Adipocyte (in vitro differentiated cells): ENCODE data around the gene KCND3.

ENCODE experiments used
- DNase-seq: peaks from one replicate; pipeline ENCODE4 v3.0.0-alpha.2; 2015; ENCODE audit warnings: low read depth
- H3K27me3 ChIP-seq: replicated peaks from 2 replicates; pipeline ENCODE4 v1.7.0; 2013; ENCODE audit warnings: mild to moderate bottlenecking, low read length, moderate library complexity; ENCODE audit not compliant: control insufficient read depth, insufficient read depth
- H3K36me3 ChIP-seq: 2 replicates; pipeline ENCODE4 v1.7.0; 2013; ENCODE audit warnings: low read length, mild to moderate bottlenecking, moderate library complexity; ENCODE audit not compliant: control insufficient read depth, insufficient read depth, severe bottlenecking
- H3K4me1 ChIP-seq: 2 replicates; pipeline ENCODE4 v1.7.0; 2013; ENCODE audit warnings: mild to moderate bottlenecking, low read length, moderate library complexity; ENCODE audit not compliant: control insufficient read depth, insufficient read depth
- H3K4me3 ChIP-seq: 2 replicates; pipeline ENCODE4 v1.7.0; 2013; ENCODE audit warnings: mild to moderate bottlenecking, low read length, moderate library complexity
- H3K9ac ChIP-seq: 2 replicates; pipeline ENCODE4 v1.7.0; 2013; ENCODE audit warnings: mild to moderate bottlenecking, low read length, moderate library complexity
- H3K9me3 ChIP-seq: 2 replicates; pipeline ENCODE4 v1.7.0; 2013; ENCODE audit warnings: mild to moderate bottlenecking, low read length, moderate library complexity; ENCODE audit not compliant: control insufficient read depth

KCND3 gene

GRCh38 chr1:111956155-111956771 is 33.2 kb downstream of the KCND3 start:
- H3K36me3 ChIP-seq = no peaks in the 10 kb centered on the region
- H3K27me3 ChIP-seq = peaks cover 20% of the 10 kb centered on the region
- H3K9ac ChIP-seq = no peak overlapping the region
- H3K4me3 ChIP-seq = no peak overlapping the region
- no peak for DNase-seq
- peaks cover 15% of the 10 kb centered on the region for H3K4me1 ChIP-seq
- H3K9me3 ChIP-seq = no peaks in the 10 kb centered on the region

- Histone ChIP-seq H3K27me3 (peaks cover 23% of the 10 kb centered on the region), H3K4me1 (peaks cover 15% of the 10 kb centered on the region), H3K9me3 (no peaks in the 10 kb centered on the region), H3K4me3 (no peak overlapping the region), H3K36me3 (no peaks in the 10 kb centered on the region), H3K9ac (no peak overlapping the region)
- no peak for DNase-seq
Observed at GRCh38 chr1:111955755-111956154, 33.7 kb downstream of the KCND3 start.

GRCh38 chr1:111953797-111954196 is 35.7 kb downstream of the KCND3 start:
- no peak overlapping the region for H3K9ac ChIP-seq
- H3K9me3 ChIP-seq = no peaks in the 10 kb centered on the region
- H3K36me3 ChIP-seq = no peaks in the 10 kb centered on the region
- no peak overlapping the region for H3K4me3 ChIP-seq
- H3K4me1 ChIP-seq = peaks cover 22% of the 10 kb centered on the region
- no peak for DNase-seq
- peaks cover 17% of the 10 kb centered on the region for H3K27me3 ChIP-seq

GRCh38 chr1:111952125-111952657 is 37.3 kb downstream of the KCND3 start:
- Histone ChIP-seq H3K9me3 (no peaks in the 10 kb centered on the region), H3K27me3 (peaks cover 17% of the 10 kb centered on the region), H3K4me3 (no peak overlapping the region), H3K4me1 (peaks cover 34% of the 10 kb centered on the region), H3K36me3 (no peaks in the 10 kb centered on the region), H3K9ac (no peak overlapping the region)
- DNase-seq = no peak

GRCh38 chr1:111948209-111949171 is 41.0 kb downstream of the KCND3 start:
- Histone ChIP-seq H3K9ac (no peak overlapping the region), H3K4me3 (peak overlapping the region; percentile 40), H3K4me1 (peaks cover 33% of the 10 kb centered on the region), H3K27me3 (peaks cover 21% of the 10 kb centered on the region), H3K36me3 (no peaks in the 10 kb centered on the region), H3K9me3 (no peaks in the 10 kb centered on the region)
- DNase-seq = no peak

GRCh38 chr1:111943846-111944749 is 45.4 kb downstream of the KCND3 start:
- Histone ChIP-seq H3K9ac (no peak overlapping the region), H3K4me3 (no peak overlapping the region), H3K36me3 (no peaks in the 10 kb centered on the region), H3K4me1 (peaks cover 15% of the 10 kb centered on the region), H3K9me3 (no peaks in the 10 kb centered on the region), H3K27me3 (peaks cover 27% of the 10 kb centered on the region)
- no peak for DNase-seq

- Histone ChIP-seq H3K27me3 (peaks cover 27% of the 10 kb centered on the region), H3K9ac (no peak overlapping the region), H3K36me3 (no peaks in the 10 kb centered on the region), H3K4me3 (no peak overlapping the region), H3K9me3 (no peaks in the 10 kb centered on the region), H3K4me1 (peaks cover 5% of the 10 kb centered on the region)
- DNase-seq = no peak
Observed at GRCh38 chr1:111943066-111943465, 46.4 kb downstream of the KCND3 start.

- peaks cover 24% of the 10 kb centered on the region for H3K27me3 ChIP-seq
- peaks cover 6% of the 10 kb centered on the region for H3K4me1 ChIP-seq
- H3K9ac ChIP-seq = no peak overlapping the region
- DNase-seq = no peak
- no peak overlapping the region for H3K4me3 ChIP-seq
- no peaks in the 10 kb centered on the region for H3K36me3 ChIP-seq
- H3K9me3 ChIP-seq = no peaks in the 10 kb centered on the region
Observed at GRCh38 chr1:111938536-111938935, 50.9 kb downstream of the KCND3 start.

- DNase-seq = no peak
- Histone ChIP-seq H3K9ac (no peak overlapping the region), H3K9me3 (no peaks in the 10 kb centered on the region), H3K36me3 (no peaks in the 10 kb centered on the region), H3K4me1 (peaks cover 6% of the 10 kb centered on the region), H3K4me3 (no peak overlapping the region), H3K27me3 (peaks cover 20% of the 10 kb centered on the region)
Observed at GRCh38 chr1:111938123-111938522, 51.3 kb downstream of the KCND3 start.

GRCh38 chr1:111937147-111937725 is 52.2 kb downstream of the KCND3 start:
- no peaks in the 10 kb centered on the region for H3K9me3 ChIP-seq
- DNase-seq = no peak
- no peak overlapping the region for H3K4me3 ChIP-seq
- H3K9ac ChIP-seq = no peak overlapping the region
- peaks cover 13% of the 10 kb centered on the region for H3K27me3 ChIP-seq
- peaks cover 6% of the 10 kb centered on the region for H3K4me1 ChIP-seq
- H3K36me3 ChIP-seq = no peaks in the 10 kb centered on the region
